Measurements from ENCODE around the gene ZDHHC14. TPM values are rescaled to one million over a fixed set of nuclear protein-coding genes. Genes with fewer than 3 reads are reported as not detected.

Gene ZDHHC14
- total RNA-seq, 1 donor, result 1.6 TPM

DNA sequence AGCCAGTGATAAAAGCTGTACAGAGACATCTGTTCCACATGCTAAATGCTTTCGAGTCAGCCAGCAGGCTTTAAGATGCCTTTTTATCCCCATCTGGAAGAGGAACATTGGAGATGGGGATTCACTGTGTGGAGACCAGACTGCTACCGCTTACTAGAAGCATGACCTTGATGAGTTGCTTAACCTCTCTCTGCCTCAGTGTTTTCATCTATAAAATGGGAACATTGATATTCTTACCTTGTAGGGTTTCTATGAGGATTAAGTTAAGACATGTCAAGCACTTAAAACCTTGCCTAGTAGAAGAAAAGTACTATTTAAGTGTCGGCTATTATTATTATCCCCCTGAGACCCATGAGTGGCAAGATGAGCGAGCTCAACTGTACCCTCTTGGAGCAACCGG is 276.8 kb downstream of the ZDHHC14 start:
- H3K27me3 ChIP-seq (ENCODE audit: insufficient read depth, low read length), result no peaks in the 10 kb centered on the region

DNA sequence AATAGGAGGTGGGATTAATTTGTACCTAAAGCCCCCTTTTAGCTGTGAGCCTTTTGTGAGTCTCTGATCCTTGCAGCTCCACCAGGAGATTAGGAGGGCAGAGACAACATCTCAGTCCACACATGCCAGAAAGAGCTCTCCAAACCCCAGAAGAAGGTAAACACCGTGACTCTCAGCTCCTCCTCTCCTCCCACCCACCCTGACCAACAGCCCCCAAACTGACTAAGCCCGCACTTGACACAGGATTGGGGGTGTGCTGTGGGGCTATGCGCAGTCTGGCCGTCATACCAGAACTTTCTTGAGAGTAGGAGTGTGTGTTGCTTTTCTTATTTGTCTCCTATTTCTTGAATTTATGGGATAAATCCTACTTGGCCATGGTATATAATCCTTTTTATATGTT is 277.3 kb downstream of the ZDHHC14 start:
- H3K27me3 ChIP-seq (ENCODE audit: insufficient read depth, low read length), result no peaks in the 10 kb centered on the region
- H3K9me3 ChIP-seq (ENCODE audit: low read depth, low read length), result no peaks in the 10 kb centered on the region
- no peaks in the 10 kb centered on the region for H3K4me1 ChIP-seq (ENCODE audit: insufficient read depth, low read length)
- no peak overlapping the region for H3K4me3 ChIP-seq (ENCODE audit: low read length)

More for the DNA sequence above, 276.8 kb downstream of the ZDHHC14 start:
- H3K4me3 ChIP-seq (ENCODE audit: low read length), result no peak overlapping the region
- no peaks in the 10 kb centered on the region for H3K4me1 ChIP-seq (ENCODE audit: insufficient read depth, low read length)
- no peaks in the 10 kb centered on the region for H3K9me3 ChIP-seq (ENCODE audit: low read depth, low read length)

DNA sequence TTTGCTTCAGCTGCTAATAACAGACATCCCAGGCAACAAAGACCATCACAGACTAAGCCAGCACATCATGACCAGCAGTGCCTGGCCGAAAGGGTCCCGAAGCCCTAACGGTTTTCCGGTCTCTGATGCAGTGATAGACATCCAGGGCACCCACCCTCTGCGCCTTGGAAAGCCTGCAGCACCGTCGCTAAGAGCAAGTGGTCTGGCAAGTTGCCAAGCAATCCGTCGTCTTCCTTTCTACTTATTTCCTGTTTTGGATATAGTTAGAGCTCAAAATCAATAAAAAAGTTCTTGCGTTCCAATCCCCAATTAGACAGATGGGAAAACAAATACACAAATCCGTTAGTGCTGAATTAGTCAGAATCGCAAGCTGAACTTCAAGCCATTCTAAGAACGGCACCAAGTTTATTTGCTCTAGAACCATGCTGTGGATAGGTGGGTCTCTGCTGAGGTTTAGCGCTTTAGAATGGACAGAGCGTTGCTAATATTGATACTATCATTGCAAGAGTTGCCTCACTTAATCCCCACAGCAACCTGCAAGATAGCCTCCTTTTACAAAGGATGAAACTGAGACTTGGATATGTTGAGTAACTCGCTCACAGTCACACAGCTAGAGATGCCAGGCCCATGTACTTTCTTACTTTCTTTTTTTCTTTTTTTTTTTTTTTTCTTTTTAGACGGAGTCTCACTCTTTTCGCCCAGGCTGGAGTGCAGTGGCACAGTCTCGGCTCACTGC is 278.7 kb downstream of the ZDHHC14 start:
- Histone ChIP-seq H3K4me3 (ENCODE audit: low read length) (no peak overlapping the region), H3K9me3 (ENCODE audit: low read depth, low read length) (no peaks in the 10 kb centered on the region), H3K27me3 (ENCODE audit: insufficient read depth, low read length) (no peaks in the 10 kb centered on the region), H3K4me1 (ENCODE audit: insufficient read depth, low read length) (no peaks in the 10 kb centered on the region)

DNA sequence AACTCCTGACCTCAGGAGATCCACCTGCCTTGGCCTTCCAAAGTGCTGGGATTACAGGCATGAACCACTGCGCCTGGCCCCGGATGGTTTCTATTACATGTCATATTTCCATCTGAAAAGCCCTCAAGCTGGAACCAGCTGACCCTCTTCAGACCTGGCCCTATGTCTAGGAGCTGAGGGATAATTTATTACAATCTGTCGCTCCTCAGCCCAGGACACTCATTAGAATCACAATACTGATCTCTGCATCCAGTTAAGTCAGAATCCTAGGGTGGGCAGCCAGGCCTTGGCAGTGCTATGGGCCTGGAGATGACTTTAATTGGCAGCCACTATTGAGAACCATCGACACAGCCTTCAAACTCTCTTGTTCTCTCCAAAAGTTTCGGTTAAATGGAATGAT is 279.4 kb downstream of the ZDHHC14 start:
- Histone ChIP-seq H3K4me3 (ENCODE audit: low read length) (no peak overlapping the region), H3K4me1 (ENCODE audit: insufficient read depth, low read length) (no peaks in the 10 kb centered on the region), H3K9me3 (ENCODE audit: low read depth, low read length) (no peaks in the 10 kb centered on the region), H3K27me3 (ENCODE audit: insufficient read depth, low read length) (no peaks in the 10 kb centered on the region)

DNA sequence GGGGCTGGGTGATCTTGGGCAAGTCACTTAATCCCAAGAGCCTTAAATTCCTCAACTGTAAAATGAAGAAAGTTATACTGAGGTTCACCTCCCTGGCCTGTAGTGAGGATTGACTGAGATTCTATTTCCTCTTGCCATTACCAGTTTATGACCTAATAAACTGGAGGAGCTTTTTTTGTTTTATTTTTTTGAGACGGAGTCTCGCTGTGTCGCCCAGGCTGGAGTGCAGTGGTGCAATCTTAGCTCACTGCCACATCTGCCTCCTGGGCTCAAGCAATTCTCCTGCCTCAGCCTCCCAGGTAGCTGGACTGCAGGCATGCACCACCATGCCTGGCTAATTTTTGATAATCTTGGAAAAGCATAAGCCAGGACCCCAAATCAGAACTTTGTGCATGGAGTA is 280.7 kb downstream of the ZDHHC14 start:
- Histone ChIP-seq H3K4me3 (ENCODE audit: low read length) (no peak overlapping the region), H3K4me1 (ENCODE audit: insufficient read depth, low read length) (no peaks in the 10 kb centered on the region), H3K9me3 (ENCODE audit: low read depth, low read length) (no peaks in the 10 kb centered on the region), H3K27me3 (ENCODE audit: insufficient read depth, low read length) (no peaks in the 10 kb centered on the region)

DNA sequence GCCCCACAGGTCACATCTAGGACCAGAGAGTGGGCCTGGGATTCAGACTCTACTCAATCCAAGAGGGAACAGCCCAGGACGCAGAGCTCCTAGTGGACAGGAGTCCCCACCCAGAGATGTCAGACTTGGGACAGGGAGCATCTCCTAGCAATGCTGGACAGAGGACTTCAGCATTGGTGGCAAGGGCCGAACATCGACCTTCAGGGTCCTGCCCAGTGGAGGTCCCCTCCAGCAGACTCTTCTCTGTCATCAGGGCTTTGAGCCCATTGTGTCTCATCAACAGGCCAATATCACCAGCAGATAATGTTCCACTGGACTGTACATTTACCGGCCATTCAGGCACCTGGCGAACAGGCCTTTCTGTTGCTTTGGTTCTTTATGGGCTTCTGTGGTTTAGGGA is 282.3 kb downstream of the ZDHHC14 start:
- Histone ChIP-seq H3K9me3 (ENCODE audit: low read depth, low read length) (no peaks in the 10 kb centered on the region), H3K4me3 (ENCODE audit: low read length) (no peak overlapping the region), H3K4me1 (ENCODE audit: insufficient read depth, low read length) (no peaks in the 10 kb centered on the region), H3K27me3 (ENCODE audit: insufficient read depth, low read length) (no peaks in the 10 kb centered on the region)

DNA sequence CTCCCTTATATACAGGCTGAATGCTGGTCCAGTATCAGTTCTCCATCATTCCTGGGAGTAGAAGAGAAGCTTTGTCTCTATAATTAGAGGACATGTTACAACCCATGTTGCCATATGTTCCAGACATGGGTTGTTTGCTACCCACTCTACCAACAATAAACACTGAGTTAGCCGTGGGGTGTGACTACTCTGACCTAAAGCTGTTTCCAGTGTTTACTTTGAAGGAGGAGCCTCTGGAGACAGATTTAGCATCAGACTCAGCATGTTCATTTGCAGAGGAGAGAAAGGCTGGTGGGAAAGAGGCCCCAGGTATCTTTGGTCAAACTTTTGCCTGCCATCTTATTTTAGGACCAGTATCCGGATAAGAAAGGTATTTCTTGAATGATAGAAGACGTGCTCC is 284.2 kb downstream of the ZDHHC14 start:
- Histone ChIP-seq H3K27me3 (ENCODE audit: insufficient read depth, low read length) (no peaks in the 10 kb centered on the region), H3K4me3 (ENCODE audit: low read length) (no peak overlapping the region), H3K9me3 (ENCODE audit: low read depth, low read length) (no peaks in the 10 kb centered on the region), H3K4me1 (ENCODE audit: insufficient read depth, low read length) (peaks cover 7% of the 10 kb centered on the region)

DNA sequence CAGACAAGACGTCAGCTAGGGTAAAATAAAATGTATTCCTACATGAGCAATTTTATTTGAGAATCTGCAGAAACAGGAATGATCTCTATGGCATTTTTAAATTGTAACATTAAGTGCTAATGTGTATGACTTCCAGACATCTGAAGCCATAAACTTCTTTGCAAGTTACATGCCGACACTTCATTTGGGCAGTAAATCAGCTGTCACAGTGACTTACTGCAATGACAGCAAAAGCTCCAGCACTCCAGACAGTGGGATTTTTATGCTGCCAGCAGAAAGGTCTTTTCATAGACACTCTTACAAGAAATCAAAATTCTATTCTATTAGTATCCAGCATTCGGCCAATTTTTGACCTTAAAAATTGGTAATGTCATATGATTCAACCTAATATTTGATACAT is 285.7 kb downstream of the ZDHHC14 start:
- H3K9me3 ChIP-seq (ENCODE audit: low read depth, low read length), result no peaks in the 10 kb centered on the region
- H3K4me3 ChIP-seq (ENCODE audit: low read length), result no peak overlapping the region
- no peaks in the 10 kb centered on the region for H3K27me3 ChIP-seq (ENCODE audit: insufficient read depth, low read length)
- H3K4me1 ChIP-seq (ENCODE audit: insufficient read depth, low read length), result peaks cover 14% of the 10 kb centered on the region

DNA sequence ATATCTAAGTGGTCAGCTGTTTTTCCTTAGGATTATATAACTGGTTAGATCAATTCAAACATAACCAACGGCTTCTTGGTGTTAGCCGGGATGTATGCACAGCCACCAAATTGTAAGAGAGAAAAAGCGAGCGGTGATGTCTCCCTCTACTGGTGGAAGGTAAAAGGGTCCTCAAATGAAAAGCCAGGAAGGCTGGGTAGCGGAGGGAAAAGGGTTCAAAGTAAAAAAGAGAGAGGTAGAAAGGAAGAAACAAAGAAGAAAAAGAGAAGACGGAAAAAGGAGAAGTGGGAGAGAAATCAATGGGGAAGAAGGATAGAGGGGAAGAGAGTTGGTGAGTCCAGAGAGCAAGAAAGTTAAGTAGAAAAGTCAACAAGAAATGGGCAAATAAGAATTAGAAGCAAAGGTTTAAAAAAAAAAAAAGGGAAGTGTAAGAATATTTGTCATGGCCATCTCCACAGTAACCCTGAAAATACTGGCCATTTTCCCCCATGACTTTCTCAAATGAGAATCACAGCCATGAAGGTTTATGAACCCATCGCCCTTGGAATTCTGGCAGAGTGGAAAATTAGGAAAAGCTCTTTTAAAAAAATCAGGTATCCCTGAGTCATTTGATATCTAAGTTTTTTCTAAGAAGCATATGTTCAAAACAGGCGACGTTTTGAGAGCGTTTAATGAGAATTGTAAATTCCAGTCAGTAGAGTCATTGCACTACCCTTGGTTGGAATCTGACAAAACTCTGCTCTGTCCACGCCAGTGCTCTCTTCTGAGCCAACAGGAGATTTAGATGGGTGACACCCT is 286.4 kb downstream of the ZDHHC14 start:
- H3K4me1 ChIP-seq (ENCODE audit: insufficient read depth, low read length), result peaks cover 14% of the 10 kb centered on the region
- H3K4me3 ChIP-seq (ENCODE audit: low read length), result no peak overlapping the region
- H3K9me3 ChIP-seq (ENCODE audit: low read depth, low read length), result no peaks in the 10 kb centered on the region
- no peaks in the 10 kb centered on the region for H3K27me3 ChIP-seq (ENCODE audit: insufficient read depth, low read length)

DNA sequence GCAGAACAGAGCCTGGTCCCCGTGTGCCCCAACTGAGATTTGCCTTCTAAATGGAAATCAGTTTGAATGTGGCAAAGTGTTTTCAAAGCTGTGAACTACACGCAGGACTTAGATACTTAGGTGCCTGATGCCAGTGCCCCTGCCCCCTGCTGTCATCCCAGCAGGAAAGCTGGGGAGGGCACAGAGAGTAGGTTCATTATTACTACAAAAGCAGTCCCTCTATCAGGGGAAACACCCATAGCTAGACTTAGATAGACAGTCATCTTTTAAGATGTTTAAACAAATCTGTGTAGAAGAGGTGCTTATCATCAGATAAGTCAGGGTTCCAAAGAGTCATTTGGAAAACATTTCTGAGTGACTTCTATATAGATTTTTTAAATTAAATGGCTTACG is 287.0 kb downstream of the ZDHHC14 start:
- Histone ChIP-seq H3K4me1 (ENCODE audit: insufficient read depth, low read length) (peaks cover 14% of the 10 kb centered on the region), H3K9me3 (ENCODE audit: low read depth, low read length) (no peaks in the 10 kb centered on the region)

DNA sequence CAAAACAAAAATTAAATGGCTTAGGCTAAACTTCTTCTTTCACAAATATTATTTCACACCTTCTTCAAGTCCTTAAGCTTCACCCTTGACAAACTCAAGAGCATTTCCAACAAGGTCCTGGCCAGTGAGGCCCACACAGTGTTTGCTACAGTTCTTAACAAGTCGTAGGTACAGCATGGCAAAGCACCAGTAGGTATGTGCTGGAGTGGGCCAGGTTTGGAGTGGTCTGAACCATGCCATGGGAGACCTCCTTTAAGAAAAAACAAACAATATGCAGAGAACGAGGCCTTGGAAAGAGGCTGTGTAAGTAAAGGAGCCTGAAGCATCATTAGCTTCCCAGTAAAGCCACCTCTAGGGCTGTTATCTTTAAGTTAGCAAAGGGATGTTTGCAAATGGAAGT is 287.7 kb downstream of the ZDHHC14 start:
- Histone ChIP-seq H3K4me3 (ENCODE audit: low read length) (no peak overlapping the region), H3K9me3 (ENCODE audit: low read depth, low read length) (no peaks in the 10 kb centered on the region), H3K4me1 (ENCODE audit: insufficient read depth, low read length) (peaks cover 14% of the 10 kb centered on the region), H3K27me3 (ENCODE audit: insufficient read depth, low read length) (no peaks in the 10 kb centered on the region)

More for the DNA sequence above, 287.0 kb downstream of the ZDHHC14 start:
- H3K4me3 ChIP-seq (ENCODE audit: low read length), result no peak overlapping the region
- H3K27me3 ChIP-seq (ENCODE audit: insufficient read depth, low read length), result no peaks in the 10 kb centered on the region

DNA sequence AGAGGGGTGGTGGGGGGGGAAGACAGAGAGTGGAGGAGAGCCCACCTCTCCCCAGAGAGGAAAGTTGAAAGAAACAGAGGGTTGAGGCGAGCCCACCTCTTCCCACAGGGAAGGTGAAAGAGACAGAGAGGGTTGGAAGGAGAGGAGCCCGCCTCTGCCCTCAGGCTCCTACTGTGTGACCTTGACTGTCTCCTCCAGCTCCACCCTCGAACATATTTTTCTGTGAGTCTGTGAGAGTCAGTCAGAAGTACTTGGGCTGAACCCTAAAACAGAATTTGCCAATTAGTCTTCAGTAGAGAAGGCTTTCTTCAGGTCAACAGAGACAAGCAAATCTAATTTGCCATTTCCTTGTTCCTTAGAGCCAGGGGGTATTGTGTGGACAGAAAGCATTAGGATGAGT is 288.3 kb downstream of the ZDHHC14 start:
- H3K4me1 ChIP-seq (ENCODE audit: insufficient read depth, low read length), result peaks cover 14% of the 10 kb centered on the region
- H3K27me3 ChIP-seq (ENCODE audit: insufficient read depth, low read length), result no peaks in the 10 kb centered on the region
- no peaks in the 10 kb centered on the region for H3K9me3 ChIP-seq (ENCODE audit: low read depth, low read length)
- no peak overlapping the region for H3K4me3 ChIP-seq (ENCODE audit: low read length)

DNA sequence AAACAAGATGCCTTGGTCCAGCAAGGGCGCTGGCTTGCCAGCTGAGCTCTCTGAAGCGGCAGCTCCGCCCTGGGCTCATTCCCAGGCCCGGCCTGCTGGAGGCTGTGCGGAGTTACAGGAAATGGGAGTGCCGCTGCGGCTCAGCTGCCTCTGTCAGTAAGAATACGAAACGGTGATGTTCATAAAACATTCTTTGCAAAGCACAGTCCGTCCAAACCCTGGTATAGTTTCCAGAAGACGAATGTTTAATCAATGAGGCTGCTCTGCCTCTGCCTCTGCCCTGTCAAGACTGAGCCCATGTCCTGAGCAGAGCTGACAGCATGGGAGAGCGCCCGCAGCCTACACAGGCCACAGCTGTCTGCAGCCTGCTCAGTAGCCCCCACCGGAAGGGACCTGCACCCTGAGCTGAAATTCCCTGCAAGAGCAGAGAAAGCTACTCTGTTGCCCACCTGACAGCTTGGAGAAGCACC is 288.8 kb downstream of the ZDHHC14 start:
- Histone ChIP-seq H3K4me3 (ENCODE audit: low read length) (no peak overlapping the region), H3K4me1 (ENCODE audit: insufficient read depth, low read length) (peaks cover 14% of the 10 kb centered on the region), H3K9me3 (ENCODE audit: low read depth, low read length) (no peaks in the 10 kb centered on the region), H3K27me3 (ENCODE audit: insufficient read depth, low read length) (no peaks in the 10 kb centered on the region)

DNA sequence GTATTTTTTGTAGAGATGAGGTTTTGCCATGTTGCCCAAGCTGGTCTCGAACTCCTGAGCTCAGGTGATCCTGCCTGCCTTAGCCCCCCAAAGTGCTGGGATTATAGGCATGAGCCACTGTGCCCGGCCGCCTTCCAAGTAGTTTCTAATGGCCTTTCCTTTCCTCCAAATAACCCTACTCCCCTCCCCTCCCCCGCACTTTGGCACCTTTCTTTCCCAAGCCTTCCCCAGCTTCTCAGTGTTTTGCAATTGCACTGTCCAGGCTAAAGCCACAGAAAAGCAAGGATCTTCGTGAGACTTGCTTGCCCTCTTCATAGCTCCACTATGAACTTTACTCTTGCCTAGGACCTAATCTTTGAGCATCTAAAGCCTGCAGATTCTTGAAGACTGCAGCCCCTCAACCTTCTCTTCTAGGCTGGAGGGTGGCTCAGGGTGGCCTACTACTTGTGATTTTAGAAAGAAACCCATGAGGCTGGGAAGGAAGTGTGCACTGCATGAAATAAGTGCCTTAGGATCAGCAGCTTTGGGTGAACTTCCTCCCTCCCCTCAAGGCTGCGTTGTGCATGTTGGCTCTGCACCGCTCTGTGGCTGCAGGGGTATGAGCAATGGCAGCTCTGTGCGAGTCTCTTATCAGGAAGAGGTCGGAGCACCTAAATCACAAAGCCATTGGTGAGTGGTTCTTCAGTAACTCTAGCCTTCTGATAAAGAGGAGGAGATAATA is 289.6 kb downstream of the ZDHHC14 start:
- H3K9me3 ChIP-seq (ENCODE audit: low read depth, low read length), result no peaks in the 10 kb centered on the region

DNA sequence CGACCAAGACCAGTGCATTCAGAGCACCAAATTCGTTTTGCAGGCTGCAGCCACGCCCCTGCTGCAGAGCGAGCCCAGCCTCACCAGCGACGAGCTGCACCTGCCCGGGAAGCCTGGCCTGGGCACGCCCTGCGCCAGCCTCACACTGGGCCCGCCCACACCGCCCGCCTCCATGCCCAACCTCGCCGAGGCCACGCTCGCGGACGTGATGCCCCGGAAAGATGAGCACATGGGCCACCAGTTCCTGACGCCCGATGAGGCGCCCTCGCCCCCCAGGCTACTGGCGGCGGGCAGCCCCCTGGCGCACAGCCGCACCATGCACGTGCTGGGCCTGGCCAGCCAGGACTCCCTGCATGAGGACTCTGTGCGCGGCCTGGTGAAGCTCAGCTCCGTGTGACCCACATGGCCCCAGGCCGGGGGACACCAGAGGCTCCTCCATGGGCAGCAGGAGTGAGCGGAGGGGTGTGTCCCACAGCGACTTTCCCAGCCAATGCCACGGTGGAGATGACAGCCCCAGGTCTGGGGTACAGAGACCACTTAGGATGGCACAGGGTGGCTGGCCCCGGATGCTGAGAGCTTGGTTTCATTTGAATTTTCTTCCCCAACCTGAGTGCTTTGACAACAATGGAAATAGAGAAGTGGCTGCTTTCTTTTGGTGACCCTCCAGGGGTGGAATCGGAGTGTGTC is 291.9 kb downstream of the ZDHHC14 start:
- Histone ChIP-seq H3K4me1 (ENCODE audit: insufficient read depth, low read length) (peaks cover 14% of the 10 kb centered on the region), H3K27me3 (ENCODE audit: insufficient read depth, low read length) (no peaks in the 10 kb centered on the region), H3K4me3 (ENCODE audit: low read length) (no peak overlapping the region), H3K9me3 (ENCODE audit: low read depth, low read length) (no peaks in the 10 kb centered on the region)

More for the DNA sequence above, 289.6 kb downstream of the ZDHHC14 start:
- peaks cover 14% of the 10 kb centered on the region for H3K4me1 ChIP-seq (ENCODE audit: insufficient read depth, low read length)
- H3K27me3 ChIP-seq (ENCODE audit: insufficient read depth, low read length), result no peaks in the 10 kb centered on the region
- H3K4me3 ChIP-seq (ENCODE audit: low read length), result no peak overlapping the region
